ENCODE data around the gene ADNP. TPM values are rescaled to one million over a fixed set of nuclear protein-coding genes. Genes with fewer than 3 reads are reported as not detected.
"Not testable (repeated sequence)": the region's sequence is repeated elsewhere in the genome, so short reads cannot be mapped to it uniquely, and the experiment has no call there.

ADNP gene
- polyA plus RNA-seq, 2 of the 4 experiments (the other 2 are of a cell fraction): 36.7 to 37.2 TPM

GRCh38 chr20:50883856-50884255, 47.4 kb downstream of the ADNP start:
- no peak overlapping the region for H3K4me2 ChIP-seq
- H3K27ac ChIP-seq: no peak overlapping the region
- DNase-seq (ENCODE audit: low read depth in 1 of 2, low spot score in 1 of 2) (no peak), FAIRE-seq (no peak), ATAC-seq (no peak; a peak in 1 of 6 replicates)
- no peaks in the 10 kb centered on the region for H3K9me3 ChIP-seq
- ChIA-PET CTCF (interaction anchor here (0.8 to 3.9 kb wide), 4 partner anchors 11 to 711 kb away, joined by 3 to 15 read pairs (median 4); partner anchors contain the start of gene BCAS4), POLR2A (no interaction called here)
- TF ChIP-seq MAZ (IDR thresholded peaks at IDR 0.05; ENCODE audit: borderline replicate concordance, low read depth, low read length) (no peak), CTCF (IDR thresholded peaks at IDR 0.05) (no peak), KDM5A (IDR thresholded peaks at IDR 0.05) (no peak), POLR2A (IDR thresholded peaks at IDR 0.05; ENCODE audit: low read length) (no peak), ELK1 (IDR thresholded peaks at IDR 0.05; ENCODE audit: low read depth, low read length) (no peak), SREBF2 (IDR thresholded peaks at IDR 0.05) (no peak), ATOH8 (CRISPR knock-in tag; IDR thresholded peaks at IDR 0.05; ENCODE audit: low read depth) (no peak), E2F6 (IDR thresholded peaks at IDR 0.05; ENCODE audit: borderline replicate concordance, low read depth) (no peak), CBX8 (IDR thresholded peaks at IDR 0.05) (no peak)
- no peaks in the 10 kb centered on the region for H3K4me1 ChIP-seq
- H3K4me3 ChIP-seq: no peak overlapping the region
- 95% methylated on average over 11 of the region's 11 CpGs for WGBS (ENCODE audit: missing lambda C conversion rate)

GRCh38 chr20:50881759-50882424, 49.3 kb downstream of the ADNP start:
- POLR2A ChIA-PET; ATAC-seq; H3K4me2 ChIP-seq; H3K9me3 ChIP-seq; H3K27ac ChIP-seq; H3K4me3 ChIP-seq; DNase-seq (ENCODE audit: low read depth in 1 of 2, low spot score in 1 of 2); FAIRE-seq; H3K4me1 ChIP-seq: not testable (repeated sequence)
- CTCF ChIA-PET: interaction anchor here (0.7 to 3.9 kb wide), 2 partner anchors 56 to 87 kb away, joined by 3 to 15 read pairs; partner anchors contain the start of gene BCAS4
- 95% methylated on average over 5 of the region's 5 CpGs for WGBS (ENCODE audit: missing lambda C conversion rate)

- no peak overlapping the region for H3K4me2 ChIP-seq
- no peak overlapping the region for H3K4me3 ChIP-seq
- TF ChIP-seq NR3C1 (IDR thresholded peaks at IDR 0.05): no peak
- no peak for TF ChIP-seq CBX8 (IDR thresholded peaks at IDR 0.05)
- TF ChIP-seq RCOR1 (IDR thresholded peaks at IDR 0.05; ENCODE audit: low read depth, low read length): no peak
- no peak for TF ChIP-seq HEYL (CRISPR knock-in tag; IDR thresholded peaks at IDR 0.05)
- TF ChIP-seq BCL3 (IDR thresholded peaks at IDR 0.05): no peak
- H3K4me1 ChIP-seq: no peaks in the 10 kb centered on the region
- CTCF ChIA-PET: interaction anchor here (0.7 to 1.3 kb wide), 2 partner anchors 11 to 49 kb away, joined by 3 to 4 read pairs; no protein-coding TSS in a partner anchor
- no peak overlapping the region for H3K27ac ChIP-seq
- H3K9me3 ChIP-seq: no peaks in the 10 kb centered on the region
- ATAC-seq (peak in 1 of 2 experiments; percentile 28; a peak in 3 of 6 replicates), FAIRE-seq (no peak), DNase-seq (ENCODE audit: low read depth in 1 of 2, low spot score in 1 of 2) (no peak)
- POLR2A ChIA-PET: no interaction called here
- 90% methylated on average over 20 of the region's 20 CpGs for WGBS (ENCODE audit: missing lambda C conversion rate)
Measured at GRCh38 chr20:50879649-50880550, 51.3 kb downstream of the ADNP start.
